Activated CD8-positive, alpha-beta memory T cell treated with anti-CD3 and anti-CD28 coated beads, Interleukin-2, amount 50 U/mL, for 4 hours (primary cell): Measurements from ENCODE around the gene RER1.

Experiments
- DNase-seq: peaks from one replicate; pipeline ENCODE4 v3.0.0-alpha.2; 2020

The RER1 gene

DNA sequence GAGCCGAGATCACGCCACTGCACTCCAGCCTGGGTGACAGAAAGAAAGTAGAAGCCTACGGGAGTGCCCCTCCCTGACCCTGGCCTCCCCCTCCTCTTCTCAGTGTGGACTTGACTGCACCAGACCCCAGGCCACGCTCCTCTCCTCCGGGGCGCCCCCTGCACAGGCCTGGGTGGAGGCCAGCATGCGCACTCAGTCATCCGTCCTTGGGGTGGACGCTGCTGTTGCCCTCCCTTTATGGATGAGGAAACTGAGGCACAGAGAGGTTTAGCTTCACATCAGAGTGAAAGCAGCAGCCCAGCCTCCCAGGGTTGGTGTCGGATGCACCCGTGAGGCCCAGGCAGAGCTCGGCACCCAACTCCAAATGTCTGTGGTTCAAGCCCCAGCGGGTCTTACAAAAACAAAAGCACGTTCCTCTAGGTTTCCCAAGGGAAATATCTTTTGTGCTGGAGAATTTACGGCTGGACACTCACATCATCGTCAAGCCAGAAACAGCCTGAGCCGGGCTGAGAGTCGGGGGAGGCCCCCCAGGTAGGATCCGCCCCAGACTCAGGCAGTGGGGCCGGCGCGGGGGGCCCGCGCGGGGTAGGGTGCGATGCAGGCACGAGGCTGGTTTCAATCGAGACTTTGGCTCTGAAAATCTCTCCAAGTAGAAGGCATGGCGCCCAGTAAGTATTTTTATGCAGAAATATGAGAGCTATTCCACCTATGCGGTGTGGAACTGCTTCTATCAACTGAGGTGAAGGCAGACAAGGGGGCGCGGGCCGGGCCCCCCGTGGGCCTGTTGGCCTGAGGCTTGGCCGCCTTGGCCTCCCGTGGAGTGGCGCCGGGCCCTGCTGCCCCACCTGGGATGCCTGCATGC is 36.9 kb upstream of the RER1 start:
- DNase-seq, result peak; percentile 13

DNA sequence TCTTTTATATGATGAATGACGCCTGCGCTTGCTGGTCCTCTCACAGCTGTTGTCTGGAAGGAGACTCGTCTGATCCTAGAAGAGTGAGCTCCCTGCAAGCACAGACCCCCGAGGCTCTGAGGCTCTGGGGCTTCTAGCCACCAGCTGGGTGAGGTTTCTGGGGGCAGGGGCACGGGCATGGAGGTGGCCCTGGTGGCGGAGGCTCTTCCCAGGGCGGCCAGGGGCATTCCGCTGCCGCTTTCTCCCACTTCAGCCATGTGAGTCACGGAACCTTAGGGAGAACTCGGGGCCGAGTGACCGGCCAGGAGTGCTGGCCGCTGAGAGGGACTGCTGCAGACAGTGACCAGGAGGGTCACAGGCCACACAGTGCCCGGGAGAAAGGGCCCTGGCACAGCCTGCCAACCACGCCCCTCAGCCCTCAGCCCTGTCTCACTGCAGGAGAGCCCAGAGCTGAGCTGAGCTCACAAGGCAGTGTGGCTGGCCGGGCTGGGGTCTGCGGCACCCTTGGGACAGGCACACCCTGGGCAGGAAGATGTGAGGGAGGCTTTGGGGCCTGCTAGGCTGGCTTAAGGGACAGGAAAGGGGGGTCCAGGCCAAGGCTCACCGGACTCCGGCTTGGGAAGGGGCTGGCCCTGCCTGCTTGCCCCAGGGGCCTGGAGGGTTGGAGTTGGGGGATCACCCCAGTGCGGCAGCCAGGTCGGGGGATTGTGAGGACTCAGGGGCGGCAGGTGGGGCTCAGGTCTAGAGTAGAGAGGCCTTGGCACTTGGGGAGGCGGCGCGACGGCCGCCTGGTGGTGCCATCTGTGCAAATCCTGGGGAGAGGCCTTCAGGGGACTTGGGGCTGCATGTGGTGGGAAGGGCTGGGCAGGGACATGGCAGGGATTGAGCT is 36.0 kb upstream of the RER1 start:
- peak; percentile 12 for DNase-seq

DNA sequence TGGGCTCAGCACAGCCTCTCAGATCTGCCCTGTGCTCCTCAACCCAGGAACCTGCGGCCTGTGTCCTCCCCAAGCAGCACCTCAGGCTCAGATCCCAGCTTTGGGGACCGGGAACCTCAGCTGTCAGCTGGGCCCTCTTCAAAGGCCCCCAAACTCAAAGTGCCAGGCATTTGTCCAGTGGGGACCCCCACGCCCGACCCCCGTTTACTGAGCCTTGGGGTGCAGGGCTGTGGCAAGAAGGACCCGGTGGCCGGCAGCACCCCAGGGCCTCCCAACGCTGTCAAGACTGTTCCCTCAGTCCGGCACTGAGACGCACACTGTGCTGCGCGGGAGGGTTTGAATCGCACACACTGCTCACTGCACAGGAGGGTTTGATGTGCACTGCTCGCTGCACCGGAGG is 35.2 kb upstream of the RER1 start:
- peak; percentile 11 for DNase-seq

DNA sequence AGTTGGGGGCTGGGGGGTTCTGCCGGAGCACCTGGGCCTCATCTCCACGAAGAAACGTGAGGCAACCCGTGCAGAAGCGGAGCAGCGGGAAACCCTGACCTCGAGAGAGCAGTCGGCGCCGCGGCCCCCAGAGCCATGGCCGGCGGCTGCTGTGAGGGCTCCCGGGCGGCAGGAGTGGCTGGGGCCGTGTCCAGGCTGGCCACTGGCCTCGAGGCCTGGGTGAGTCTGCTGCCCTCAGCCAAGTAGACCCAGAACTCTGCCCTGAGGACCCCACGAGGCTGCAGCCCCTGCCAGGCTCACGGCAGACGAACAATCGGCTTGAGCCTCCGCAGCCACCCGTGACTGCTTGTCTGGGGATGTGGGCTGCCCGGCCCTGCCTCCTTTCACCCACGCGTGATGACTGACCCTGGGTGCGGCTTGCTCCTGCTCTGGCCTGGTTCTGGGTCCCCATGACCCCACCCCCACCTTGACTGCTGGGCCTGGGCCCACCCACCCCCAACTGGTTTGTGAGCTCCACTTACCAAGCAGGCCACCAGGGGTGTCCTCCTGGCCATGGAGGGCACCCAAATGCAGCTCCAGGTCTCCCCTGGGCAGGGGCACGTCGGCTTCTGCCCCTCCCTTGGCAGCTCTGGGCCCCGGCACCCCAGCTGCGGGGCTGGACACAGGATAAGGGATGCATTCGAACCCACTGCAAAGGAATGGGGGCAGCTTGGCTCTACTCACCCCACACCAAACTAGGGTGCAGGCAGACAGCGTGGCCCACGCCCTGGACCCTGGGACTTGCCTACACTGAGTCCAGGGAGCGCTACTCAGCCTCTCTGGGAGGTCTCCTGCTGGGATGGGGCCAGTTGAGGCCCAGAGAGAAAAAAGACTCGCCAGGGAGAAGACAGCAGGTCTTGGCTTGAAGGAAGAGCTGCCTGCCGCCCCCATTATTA is 34.5 kb upstream of the RER1 start:
- peak; percentile 5 for DNase-seq

DNA sequence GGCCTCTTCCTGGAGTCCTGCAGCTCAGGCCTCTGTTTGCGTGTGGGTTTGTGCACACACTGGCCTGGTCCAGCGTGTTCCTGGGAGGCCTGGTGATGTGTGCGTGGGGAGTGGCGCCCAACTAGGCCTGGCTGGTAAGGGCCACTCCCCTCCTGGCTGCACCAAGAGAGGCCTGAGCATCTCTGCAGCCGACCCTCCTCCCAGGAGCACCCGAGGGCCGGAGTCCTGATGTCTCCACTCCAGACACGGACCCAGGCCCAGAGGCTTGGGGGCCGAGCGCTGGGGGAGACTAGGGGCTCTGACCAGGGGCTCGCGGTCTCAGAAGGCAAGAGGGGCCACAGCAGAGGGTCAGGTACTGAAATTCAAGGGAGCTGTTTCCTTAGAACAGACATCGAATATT is 33.6 kb upstream of the RER1 start:
- DNase-seq, result no peak

DNA sequence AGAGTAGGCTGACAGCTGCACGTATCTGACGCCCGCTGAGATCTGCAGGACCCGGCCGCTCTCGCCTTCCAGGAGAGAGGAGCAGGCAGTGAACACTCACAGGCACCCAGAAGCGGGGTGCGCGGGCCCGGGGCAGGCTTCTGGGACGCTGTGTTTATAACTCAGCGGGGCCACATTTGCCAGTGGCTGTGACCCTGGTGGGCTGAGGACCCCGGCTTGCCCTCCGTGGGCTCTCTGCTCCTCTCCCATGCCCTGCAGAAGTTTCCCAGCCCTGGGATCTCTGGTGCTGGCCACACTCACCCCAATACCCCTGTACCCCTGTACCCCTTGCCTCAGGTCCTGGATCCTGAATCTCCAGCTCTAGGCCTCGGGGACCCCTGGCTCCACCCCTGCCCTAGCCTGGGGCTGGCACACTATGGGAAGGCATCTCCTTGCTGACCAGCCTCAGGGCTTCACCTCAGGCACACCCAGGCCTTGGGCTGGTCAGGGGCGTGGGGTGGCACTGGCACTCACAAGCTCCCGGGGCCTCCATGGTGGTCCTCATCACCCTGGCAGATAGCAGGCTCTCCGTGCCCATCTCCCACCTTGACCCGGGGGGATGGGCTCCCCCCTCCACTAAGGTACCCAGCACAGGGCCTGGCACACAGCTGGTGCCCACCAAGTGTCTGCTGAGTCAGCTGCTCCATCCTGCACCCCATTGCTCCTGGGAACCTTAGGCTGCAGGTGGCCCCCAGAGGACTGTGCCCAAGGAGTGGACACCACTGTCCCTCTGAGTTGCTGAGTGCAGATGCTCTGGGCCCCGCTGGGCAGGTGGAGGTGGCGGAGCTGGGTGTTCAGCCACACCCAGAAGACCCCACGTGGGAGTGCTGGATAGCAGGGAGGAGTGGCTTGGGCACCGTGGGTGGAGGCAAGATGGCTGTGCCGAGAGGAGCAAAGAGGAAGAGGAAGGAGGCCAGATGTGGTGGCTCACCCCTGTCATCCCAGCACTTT is 32.7 kb upstream of the RER1 start:
- peak; percentile 10 for DNase-seq

DNA sequence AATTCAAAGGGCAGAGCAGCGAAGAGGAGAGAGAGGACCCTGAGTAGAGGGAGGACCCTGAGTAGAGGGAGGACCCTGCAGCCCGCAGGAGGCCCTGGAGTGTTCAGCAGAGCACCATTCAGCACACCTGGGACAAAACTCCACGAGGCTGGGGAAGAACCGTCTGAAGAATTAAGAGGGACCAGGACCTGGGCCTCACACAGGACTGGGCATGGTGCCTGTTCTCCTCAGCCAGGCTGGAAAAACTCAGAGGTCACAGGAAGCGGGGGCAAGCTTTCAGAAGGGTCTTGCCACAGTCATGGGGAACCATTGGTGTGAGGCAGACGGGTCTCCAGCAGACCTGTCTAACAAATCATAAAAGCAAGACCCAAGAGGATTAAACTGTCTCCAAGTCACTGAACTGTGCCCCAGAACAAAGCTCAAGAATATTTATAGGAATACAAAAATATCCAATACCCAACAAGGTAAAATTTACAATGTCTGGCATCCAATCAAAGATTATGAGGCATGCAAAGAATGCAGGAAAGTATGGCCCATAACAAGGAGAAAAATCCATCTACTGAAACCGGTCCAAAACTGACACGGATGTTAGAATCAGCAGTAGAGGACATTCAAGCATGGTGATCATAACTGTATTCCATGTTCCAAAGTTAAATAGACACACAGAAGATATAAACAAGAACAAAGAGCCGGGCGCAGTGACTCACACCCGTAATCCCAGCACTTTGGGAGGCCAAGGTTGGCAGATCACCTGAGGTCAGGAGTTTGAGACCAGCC is 30.9 kb upstream of the RER1 start:
- no peak for DNase-seq

DNA sequence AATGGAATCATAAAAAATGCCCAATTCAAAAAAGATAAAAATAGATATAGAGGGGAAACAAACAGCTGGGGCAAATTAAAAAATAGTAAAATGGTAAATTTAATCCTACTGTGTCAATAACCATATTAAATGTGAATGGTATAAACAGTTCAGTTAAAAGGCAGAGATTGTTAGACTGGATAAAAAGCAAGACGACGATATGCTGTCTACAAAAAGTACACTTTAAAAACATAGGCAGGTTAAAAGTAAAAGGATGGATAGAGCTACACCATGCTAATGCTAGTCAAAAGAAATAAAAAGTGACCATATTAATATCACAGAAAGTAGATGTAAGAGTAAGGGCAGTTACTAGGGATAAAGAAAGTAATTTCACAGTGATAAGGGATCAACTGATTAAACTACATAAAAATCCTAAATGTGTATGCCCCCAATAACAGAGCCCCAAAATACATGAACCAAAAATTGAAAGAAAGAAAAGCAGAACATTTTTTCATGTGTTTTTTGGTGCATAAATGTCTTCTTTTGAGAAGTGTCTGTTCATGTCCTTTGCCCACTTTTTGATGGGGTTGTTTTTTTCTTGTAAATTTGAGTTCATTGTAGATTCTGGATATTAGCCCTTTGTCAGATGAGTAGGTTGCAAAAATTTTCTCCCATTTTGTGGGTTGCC is 27.7 kb upstream of the RER1 start:
- no peak for DNase-seq

GRCh38 chr1:2368053-2368744 is 23.4 kb upstream of the RER1 start:
- DNase-seq, result no peak

DNA sequence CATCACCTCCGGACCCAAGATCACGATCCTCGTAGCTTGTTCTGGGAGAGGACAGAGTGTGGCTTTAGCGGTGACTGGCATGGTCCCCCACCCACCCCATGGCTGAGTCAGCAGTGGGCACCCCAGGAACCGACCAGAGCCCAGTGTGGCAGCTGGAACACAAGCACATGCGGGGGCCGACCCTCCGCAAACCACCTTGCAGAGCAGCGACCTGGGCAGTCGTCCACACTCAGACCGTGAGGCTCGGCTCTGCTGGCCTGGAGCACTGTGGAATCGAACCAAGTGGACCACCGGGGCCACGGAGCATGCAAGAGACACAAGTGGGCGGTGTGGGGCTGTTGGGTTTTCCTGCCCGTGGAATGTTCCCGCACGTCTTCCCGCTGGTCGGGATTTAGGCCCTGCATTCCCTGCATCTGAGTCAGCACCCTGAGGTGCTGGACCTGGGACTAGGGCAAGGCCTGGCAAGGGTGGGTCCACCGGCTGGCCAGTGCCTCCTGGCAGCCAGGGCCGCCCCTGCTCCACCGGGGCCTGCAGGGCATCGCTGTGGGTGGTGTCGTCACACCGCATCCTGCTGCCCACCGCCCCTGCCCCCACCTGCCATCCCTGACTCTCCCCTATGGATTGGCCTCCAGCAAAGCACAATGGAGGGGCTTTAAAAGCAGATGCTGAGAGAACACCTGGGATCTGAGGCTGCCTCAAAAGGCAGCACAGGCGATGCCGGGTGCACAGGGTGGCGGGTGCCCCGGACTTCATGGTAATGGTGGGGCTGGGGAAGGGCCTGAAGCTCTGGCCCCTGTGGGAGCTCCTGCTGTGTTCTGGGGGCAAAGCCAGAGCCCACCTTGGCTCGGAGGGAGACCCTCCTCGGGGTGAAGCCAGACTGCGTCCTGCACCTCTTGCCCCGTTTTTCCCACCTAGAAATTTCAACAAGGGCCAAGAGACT is 18.8 kb upstream of the RER1 start:
- peak; percentile 12 for DNase-seq

DNA sequence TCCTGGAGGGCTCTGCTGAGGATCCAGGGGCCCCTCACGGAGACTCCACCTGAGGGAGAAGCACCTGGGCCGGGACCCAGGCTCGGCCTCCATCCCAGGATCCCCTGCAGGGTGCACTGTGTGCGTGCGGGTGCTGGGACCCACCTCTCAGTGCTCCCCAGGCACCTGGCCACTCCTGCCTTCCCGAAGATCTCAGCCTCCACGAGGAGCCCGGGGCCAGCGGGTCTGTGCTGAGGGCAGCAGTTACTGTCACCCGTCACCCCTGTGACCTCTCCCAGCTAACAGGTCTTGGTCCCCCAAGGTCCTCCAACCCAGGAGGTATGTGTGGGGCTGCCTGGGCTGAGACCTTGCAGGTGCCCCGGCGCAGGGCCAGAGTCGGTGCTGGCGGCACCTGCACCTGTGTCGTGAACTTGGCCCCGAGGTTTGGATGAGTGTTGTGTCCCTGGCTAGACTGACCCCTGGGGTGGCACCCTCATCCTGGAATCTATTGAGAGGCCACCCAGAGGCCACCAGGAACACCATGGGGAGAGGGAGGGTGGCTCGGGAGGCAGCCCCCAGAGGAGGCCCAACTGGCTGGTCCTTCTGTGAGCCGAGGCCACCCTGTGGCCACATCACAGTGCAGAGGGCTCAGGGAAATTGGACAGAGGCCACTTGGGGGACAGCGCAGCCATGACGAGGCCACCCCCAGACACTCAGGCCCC is 17.9 kb upstream of the RER1 start:
- peak; percentile 11 for DNase-seq

GRCh38 chr1:2374252-2375155 is 17.1 kb upstream of the RER1 start:
- DNase-seq, result no peak

GRCh38 chr1:2375246-2375922 is 16.3 kb upstream of the RER1 start:
- DNase-seq, result peak; percentile 10

DNA sequence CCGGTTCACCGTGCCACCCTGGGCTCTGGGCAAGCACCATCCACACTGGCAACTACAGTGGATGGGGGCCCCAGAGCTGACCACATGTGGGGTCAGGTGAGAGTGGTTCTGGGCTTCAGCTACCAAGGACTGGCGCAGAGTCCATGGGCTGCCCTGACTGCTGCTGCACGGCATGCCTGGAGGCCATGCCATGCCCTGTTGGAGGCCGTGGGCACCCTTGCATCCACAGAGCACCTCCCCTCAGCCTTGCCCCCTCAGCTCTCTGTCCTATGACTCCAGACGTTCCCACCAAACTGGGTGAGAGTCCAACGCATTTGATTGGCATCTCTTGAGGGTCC is 15.7 kb upstream of the RER1 start:
- DNase-seq, result no peak

DNA sequence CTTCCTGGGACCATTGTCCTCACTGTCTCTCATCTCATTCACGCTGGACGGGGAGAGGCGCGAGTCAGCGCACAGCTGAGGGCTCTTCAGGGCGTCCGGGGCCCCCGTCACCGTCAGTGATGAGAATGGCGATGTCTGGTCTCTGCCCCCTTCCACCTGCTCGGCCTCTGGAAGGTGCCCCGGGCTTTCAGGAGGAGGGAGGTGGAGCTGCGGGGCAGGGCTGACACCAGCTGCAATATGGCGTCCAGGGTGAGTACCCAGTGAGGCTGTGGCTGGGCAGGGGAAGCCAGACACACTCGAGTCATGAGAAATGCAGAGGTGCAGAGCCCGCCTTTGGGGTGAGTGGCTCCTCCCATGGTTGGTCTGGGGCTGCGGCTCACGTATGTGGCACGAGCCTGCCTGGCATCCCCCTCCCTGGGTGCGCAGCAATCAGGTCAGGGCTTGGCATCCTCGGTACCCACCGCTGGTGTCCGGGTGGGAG is 15.3 kb upstream of the RER1 start:
- DNase-seq, result peak; percentile 8
